NCI-H2107 treated with DMSO at 0.1 percent for 48 hours (cell line): Measurements from ENCODE around the gene SPPL2C.
A peak's percentile ranks its signal among the peaks of the same experiment; 100 is the strongest.

Experiments used
- DNase-seq: peaks from one replicate; lab custom pipeline; 2025; ENCODE audit not compliant: unreplicated experiment; lab: John Stamatoyannopoulos, UW

The SPPL2C gene

DNA sequence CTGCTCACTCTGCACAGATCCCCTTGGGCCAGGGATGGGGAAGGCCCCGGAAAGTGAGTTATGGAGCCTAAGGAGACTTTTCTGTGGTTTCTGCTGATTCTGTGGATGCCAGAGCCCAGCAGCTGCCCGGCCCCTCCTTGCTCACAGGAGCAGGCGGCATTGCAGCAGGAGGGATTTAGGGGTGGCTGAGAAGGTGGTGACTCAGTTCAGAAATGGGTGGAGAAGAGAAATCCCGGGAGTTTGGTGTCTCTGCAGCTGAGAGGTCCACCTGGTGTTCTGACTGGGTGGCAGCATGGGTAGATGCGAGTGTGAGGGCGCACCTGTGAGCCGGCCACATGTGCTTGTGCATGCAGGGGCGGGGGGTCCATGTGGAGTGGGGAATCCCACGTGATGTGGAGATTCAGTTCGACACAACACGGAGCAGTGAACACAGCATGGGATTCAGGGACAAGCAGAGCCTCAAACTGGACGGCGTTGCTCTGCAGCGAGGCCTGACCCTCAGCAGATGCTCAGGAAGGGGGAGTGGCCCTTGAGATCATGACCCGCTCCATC, 16.0 kb upstream of the SPPL2C start:
- DNase-seq: no peak

GRCh38 chr17:45833920-45834319, 10.8 kb upstream of the SPPL2C start:
- peak; percentile 28 for DNase-seq

GRCh38 chr17:45834471-45835396, 9.9 kb upstream of the SPPL2C start:
- DNase-seq: no peak

GRCh38 chr17:45835481-45835880, 9.2 kb upstream of the SPPL2C start:
- DNase-seq: no peak

- DNase-seq: no peak
Observed at GRCh38 chr17:45836047-45837044, 8.3 kb upstream of the SPPL2C start.

DNA sequence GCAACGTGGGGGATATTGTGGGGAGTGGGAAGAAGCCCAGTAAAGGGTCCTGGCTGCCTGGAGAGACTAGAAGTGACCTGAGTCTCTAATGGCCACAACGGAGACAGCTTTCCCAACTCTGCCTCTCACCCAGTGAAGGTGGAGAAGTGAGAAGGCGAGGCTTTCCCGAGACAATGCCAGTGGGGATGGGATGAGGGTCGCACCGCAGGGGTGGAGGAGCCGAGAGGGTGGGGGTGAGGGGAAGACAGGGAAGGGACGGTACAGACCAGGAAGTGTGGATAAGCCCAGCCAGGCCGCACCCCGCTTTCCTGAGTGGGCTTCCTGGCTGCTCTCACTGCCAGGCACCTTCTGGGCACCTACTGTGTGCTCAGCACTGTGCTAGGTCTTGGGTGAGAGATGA, 7.5 kb upstream of the SPPL2C start:
- no peak for DNase-seq

- DNase-seq: no peak
Observed at GRCh38 chr17:45837603-45838002, 7.1 kb upstream of the SPPL2C start.

DNA sequence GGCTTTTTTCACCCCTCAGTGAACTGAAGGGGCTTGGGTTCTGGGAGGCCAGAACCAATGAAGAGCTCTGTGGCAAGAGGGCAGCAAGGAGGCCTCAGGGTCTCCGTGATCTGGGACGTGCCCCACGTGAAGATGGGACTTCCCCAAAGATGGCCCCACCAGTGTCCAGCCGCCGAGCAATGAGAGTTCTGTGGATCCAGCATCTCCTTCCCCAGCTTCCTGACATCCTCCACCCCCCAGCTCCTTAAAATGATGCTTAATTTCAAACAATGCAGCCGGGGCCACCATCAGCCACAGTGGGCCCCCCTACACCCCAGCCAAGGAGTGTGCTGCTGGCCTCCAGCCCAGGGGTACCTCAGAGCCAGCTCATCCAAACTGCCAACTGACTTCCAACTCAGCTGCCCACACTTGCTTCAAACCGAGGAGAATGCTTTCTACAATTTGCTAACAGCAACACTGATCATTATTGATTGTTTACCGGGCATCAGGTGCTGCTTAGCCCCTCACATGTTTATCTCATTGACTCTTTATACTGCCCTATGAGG, 5.9 kb upstream of the SPPL2C start:
- DNase-seq: no peak

DNA sequence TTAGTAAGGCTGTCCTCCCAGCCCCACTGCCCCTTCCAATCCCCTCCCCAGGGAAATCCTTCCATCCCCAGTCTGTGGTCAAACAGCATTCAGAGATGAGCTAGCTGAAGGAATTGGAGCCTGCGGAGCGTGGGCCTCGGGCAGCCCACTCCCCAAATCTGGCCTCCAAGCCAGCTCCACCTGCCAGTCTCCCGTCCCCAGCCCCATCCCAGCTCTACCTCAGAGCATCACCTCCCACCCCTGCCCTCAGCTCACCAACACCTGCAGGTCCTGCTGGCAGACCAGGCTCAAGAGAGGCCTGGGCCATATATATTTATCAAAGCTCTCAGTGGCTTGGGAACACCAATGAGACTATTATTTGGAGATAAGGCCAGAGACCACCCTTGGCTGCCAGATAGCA, 5.2 kb upstream of the SPPL2C start:
- no peak for DNase-seq

- DNase-seq: no peak
Observed at GRCh38 chr17:45841186-45841585, 3.5 kb upstream of the SPPL2C start.

- DNase-seq: peak; percentile 55
Observed at GRCh38 chr17:45841883-45842525, 2.7 kb upstream of the SPPL2C start.

DNA sequence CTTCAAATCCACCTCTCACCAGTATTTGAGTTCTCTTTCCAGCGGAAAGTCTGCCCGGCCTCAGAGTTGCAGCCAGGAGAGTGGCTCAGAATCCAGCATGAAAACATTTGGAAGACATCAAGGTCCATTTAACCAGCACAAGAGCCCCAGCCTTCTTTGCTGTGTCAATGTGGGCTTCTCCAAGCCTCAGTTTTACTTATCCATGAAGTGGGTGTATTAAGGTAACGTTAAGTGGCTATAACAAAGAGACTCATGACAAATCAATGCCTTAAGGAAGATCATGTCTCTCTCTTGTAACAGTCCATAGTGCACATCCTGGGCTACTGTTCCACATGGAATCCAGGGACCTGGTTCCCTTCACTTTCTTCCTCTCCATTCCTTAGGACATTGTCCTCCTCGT, 959 bp upstream of the SPPL2C start:
- no peak for DNase-seq

DNA sequence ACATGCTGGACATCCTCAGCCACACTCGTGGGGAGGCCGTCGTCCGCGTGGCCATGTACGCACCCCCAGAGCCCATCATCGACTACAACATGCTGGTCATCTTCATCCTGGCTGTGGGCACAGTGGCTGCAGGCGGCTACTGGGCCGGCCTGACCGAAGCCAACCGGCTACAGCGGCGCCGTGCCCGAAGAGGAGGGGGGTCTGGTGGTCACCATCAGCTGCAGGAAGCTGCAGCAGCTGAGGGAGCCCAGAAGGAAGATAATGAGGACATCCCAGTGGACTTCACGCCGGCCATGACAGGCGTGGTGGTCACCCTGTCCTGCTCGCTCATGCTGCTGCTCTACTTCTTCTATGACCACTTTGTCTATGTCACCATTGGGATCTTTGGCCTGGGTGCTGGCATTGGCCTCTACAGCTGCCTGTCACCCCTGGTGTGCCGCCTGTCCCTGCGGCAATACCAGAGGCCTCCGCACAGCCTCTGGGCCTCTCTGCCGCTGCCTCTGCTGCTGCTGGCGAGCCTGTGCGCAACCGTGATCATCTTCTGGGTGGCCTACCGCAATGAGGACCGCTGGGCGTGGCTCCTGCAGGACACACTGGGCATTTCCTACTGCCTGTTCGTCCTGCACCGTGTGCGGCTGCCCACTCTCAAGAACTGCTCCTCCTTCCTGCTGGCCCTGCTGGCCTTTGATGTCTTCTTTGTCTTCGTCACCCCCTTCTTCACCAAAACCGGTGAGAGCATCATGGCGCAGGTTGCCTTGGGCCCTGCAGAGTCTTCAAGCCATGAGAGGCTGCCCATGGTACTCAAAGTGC, 900 bp downstream of the SPPL2C start:
- no peak for DNase-seq

DNA sequence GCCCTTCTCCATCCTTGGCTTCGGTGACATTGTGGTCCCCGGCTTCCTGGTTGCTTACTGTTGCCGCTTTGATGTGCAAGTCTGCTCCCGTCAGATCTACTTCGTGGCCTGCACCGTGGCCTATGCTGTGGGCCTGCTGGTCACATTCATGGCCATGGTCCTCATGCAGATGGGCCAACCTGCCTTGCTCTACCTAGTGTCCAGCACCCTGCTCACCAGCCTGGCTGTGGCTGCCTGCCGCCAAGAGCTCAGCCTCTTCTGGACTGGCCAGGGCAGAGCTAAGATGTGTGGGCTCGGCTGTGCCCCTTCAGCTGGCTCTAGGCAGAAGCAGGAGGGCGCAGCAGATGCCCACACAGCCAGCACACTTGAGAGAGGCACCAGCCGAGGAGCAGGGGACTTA, 1.5 kb downstream of the SPPL2C start:
- DNase-seq: no peak

GRCh38 chr17:45846646-45847045, 2.0 kb downstream of the SPPL2C start:
- no peak for DNase-seq

DNA sequence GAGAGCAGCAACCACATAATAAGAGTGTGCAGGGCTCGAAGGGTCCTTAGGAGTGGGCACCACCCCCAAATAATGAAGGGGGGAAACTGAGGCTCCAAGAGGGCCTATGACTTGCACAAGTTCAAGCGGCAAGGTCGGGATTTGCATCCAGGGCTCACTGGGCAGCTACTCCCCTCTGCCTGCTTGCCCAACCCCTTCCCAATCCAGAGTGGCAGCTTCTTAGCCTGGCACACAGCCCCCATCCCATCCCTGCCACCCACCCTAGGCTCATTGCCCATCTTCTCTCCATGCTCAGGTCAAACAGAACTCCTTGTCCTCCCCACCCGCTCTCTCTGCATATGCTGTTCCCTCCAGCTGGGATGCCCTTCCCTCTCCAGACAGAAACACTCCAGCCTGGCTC, 2.4 kb downstream of the SPPL2C start:
- no peak for DNase-seq

- DNase-seq: no peak
Observed at GRCh38 chr17:45847747-45848146, 3.1 kb downstream of the SPPL2C start.

- DNase-seq: no peak
Observed at GRCh38 chr17:45848405-45848804, 3.7 kb downstream of the SPPL2C start.

DNA sequence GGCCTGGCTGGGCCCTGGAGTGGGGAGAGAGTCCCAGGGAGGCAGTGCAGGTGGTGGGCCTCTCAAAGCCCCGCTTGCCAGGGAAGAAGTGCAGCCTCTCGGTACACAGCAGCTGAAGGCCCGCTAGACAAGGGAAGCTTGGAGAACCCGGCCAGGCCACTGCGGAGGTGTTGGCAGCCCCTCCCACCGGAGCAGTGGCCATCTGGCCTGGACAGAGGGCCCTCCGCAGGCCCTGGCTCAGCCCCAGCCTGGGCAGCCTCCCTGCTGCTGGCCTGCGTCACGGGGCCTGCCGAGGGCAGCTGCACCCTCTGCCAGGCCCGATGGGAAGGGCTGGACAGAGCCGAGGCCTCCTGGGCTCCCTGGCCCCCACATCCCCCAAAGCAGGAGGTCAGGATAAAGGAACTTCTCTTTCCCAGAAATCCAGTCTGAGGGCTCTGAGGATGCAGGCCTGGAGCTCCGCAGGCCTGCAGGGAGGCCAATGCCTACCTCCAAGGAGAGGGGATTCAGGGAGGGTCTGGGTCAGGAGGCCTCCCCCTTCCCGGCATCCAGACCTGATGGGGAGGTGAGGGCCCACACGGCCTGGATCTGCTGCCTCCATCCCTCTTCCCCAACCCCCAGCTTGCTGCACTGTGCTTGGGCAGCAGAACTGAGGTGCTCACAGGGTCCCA, 4.3 kb downstream of the SPPL2C start:
- DNase-seq: no peak
